CD14-positive monocyte (primary cell): ENCODE measurements around the gene BAD. TPM values are rescaled to one million over a fixed set of nuclear protein-coding genes. Genes with fewer than 3 reads are reported as not detected.

Experiments
- DNase-seq, 3 donors: peaks; one replicate each; pipeline ENCODE4 v3.0.0-alpha.2; 2011 to 2022
- H2AFZ ChIP-seq: 2 replicates; pipeline ENCODE4 v1.6.0; 2012; ENCODE audit warnings: mild to moderate bottlenecking, low read depth, low read length, inconsistent platforms; ENCODE audit not compliant: insufficient read depth, poor library complexity, severe bottlenecking
- H3K27ac ChIP-seq, 2 donors: 1 replicate in 1 of 2; 2 replicates in 1 of 2; pipeline ENCODE4 v1.5.1; 2012 to 2013; ENCODE audit warnings: low read length in 2 of 2, control low read depth in 1 of 2, inconsistent platforms in 1 of 2, low read depth in 1 of 2, mild to moderate bottlenecking in 1 of 2
- H3K27me3 ChIP-seq, 2 donors: one replicate each; pipeline versions ENCODE4 v1.6.0 to v1.6.1; 2011 to 2013; ENCODE audit warnings: low read length in 2 of 2; ENCODE audit not compliant: control insufficient read depth in 2 of 2, insufficient read depth in 2 of 2
- H3K36me3 ChIP-seq, 2 donors: replicated peaks in 1 of 2; 1 replicate in 1 of 2; 2 replicates in 1 of 2; pipeline versions ENCODE4 v1.5.1 to v1.6.1; 2012 to 2013; ENCODE audit warnings: low read length in 2 of 2, control low read depth in 1 of 2, inconsistent platforms in 1 of 2, mild to moderate bottlenecking in 1 of 2; ENCODE audit not compliant: insufficient read depth in 2 of 2, control insufficient read depth in 1 of 2
- H3K4me1 ChIP-seq, 2 donors: 1 replicate in 1 of 2; 2 replicates in 1 of 2; pipeline versions ENCODE4 v1.5.1 to v1.6.1; 2012 to 2013; ENCODE audit warnings: low read length in 2 of 2, control low read depth in 1 of 2, inconsistent platforms in 1 of 2, mild to moderate bottlenecking in 1 of 2, moderate library complexity in 1 of 2; ENCODE audit not compliant: insufficient read depth in 2 of 2, control insufficient read depth in 1 of 2
- H3K4me2 ChIP-seq: replicated peaks from 2 replicates; pipeline ENCODE3; 2012; ENCODE audit warnings: low read length, moderate library complexity, mild to moderate bottlenecking; ENCODE audit not compliant: poor library complexity, severe bottlenecking; ENCODE audit errors: extremely low read depth
- H3K4me3 ChIP-seq, 3 experiments: fragments of 200-600 bp in 1 of 3; sonication (generic) in 1 of 3; replicated peaks in 1 of 3; 1 replicate in 2 of 3; 2 replicates in 1 of 3; pipeline ENCODE4 v1.5.1; 2011 to 2013; ENCODE audit warnings: low read length in 3 of 3, mild to moderate bottlenecking in 3 of 3, control low read depth in 2 of 3, low read depth in 2 of 3, inconsistent platforms in 1 of 3, moderate library complexity in 1 of 3
- H3K79me2 ChIP-seq: 2 replicates; pipeline ENCODE4 v1.6.0; 2012; ENCODE audit warnings: mild to moderate bottlenecking, control low read depth, inconsistent platforms, low read length, moderate library complexity; ENCODE audit not compliant: insufficient read depth
- H3K9ac ChIP-seq: 2 replicates; pipeline ENCODE4 v1.6.0; 2017; ENCODE audit warnings: low read length, mild to moderate bottlenecking; ENCODE audit not compliant: insufficient read depth, poor library complexity, severe bottlenecking
- H3K9me3 ChIP-seq, 2 donors: replicated peaks in 1 of 2; 1 replicate in 1 of 2; 2 replicates in 1 of 2; pipeline versions ENCODE4 v1.5.1 to v1.6.1; 2012 to 2013; ENCODE audit warnings: low read length in 2 of 2, control low read depth in 1 of 2; ENCODE audit not compliant: control insufficient read depth in 1 of 2, insufficient read depth in 1 of 2
- H4K20me1 ChIP-seq: 2 replicates; pipeline ENCODE4 v1.6.0; 2012; ENCODE audit warnings: mild to moderate bottlenecking, low read length, control low read depth, moderate library complexity; ENCODE audit not compliant: insufficient read depth
- H3K27ac Mint-ChIP-seq, 7 donors: one replicate each; pipeline ENCODE4 v1.8.0; 2020; ENCODE audit warnings: mild to moderate bottlenecking in 7 of 7, mixed read lengths in 7 of 7, moderate library complexity in 6 of 7, inconsistent platforms in 2 of 7
- H3K27me3 Mint-ChIP-seq, 3 donors: one replicate each; pipeline ENCODE4 v1.8.0; 2021 to 2022; ENCODE audit warnings: low read depth in 3 of 3, mild to moderate bottlenecking in 3 of 3, mixed read lengths in 3 of 3, moderate library complexity in 3 of 3, inconsistent platforms in 1 of 3
- H3K36me3 Mint-ChIP-seq, 2 donors: one replicate each; pipeline ENCODE4 v1.8.0; 2020; ENCODE audit warnings: mixed read lengths in 2 of 2, inconsistent platforms in 1 of 2, mild to moderate bottlenecking in 1 of 2
- H3K4me1 Mint-ChIP-seq: one replicate; pipeline ENCODE4 v1.8.0; 2020; ENCODE audit warnings: mild to moderate bottlenecking, mixed read lengths
- H3K4me3 Mint-ChIP-seq, 2 donors: one replicate each; pipeline ENCODE4 v1.8.0; 2020; ENCODE audit warnings: mild to moderate bottlenecking in 2 of 2, mixed read lengths in 2 of 2, moderate library complexity in 1 of 2
- H3K9me3 Mint-ChIP-seq, 7 donors: one replicate each; pipeline ENCODE4 v1.8.0; 2020 to 2022; ENCODE audit warnings: mixed read lengths in 7 of 7, mild to moderate bottlenecking in 6 of 7, moderate library complexity in 6 of 7, inconsistent platforms in 2 of 7
- WGBS: methylation state at CpG from one replicate; pipeline ENCODE4 v1.1.5; 2013; ENCODE audit warnings: missing lambda C conversion rate; ENCODE audit not compliant: insufficient coverage; 5-methylcytosine and 5-hydroxymethylcytosine counted together
- intact Hi-C, 2 donors: fragments of 100-400 bp; cut with micrococcal nuclease; formaldehyde crosslinking; loops; one replicate each; pipeline versions ENCODE4 v1.15.0 to v1.15.1; 2023
- polyA plus RNA-seq, 3 donors: library from polyadenylated mRNA; depleted of rRNA in 1 of 3; unstranded in 2 of 3; stranded (reverse) in 1 of 3; fragments of 300-500 nt in 2 of 3; fragments of >200 nt in 1 of 3; fragmentation: Illumina TruSeq in 2 of 3; gene quantifications; 1 replicate in 2 of 3; 2 replicates in 1 of 3; pipeline ENCODE4 v1.2.3, GENCODE V29; 2012 to 2021
- TF ChIP-seq, protein P1 (sequence below): fragments of 200-600 bp; IDR thresholded peaks from one replicate; pipeline ENCODE4 v1.8.0; 2022; ENCODE audit warnings: antibody characterized with exemption, mild to moderate bottlenecking

BAD gene
- polyA plus RNA-seq, 3 donors, result 21.1 to 63.2 (median 48.7) TPM

DNA sequence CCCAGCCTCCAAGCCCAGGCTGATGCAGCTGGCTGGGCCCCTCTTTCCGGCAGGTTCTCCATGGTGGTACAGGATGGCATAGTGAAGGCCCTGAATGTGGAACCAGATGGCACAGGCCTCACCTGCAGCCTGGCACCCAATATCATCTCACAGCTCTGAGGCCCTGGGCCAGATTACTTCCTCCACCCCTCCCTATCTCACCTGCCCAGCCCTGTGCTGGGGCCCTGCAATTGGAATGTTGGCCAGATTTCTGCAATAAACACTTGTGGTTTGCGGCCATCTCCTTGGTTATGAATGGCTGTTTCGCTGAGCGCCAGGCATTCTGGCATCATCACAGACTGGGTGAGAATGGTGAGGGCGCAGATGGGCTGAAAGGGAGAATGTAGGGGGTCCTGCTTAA, 37.1 kb upstream of the BAD start:
- no peak overlapping the region for H3K4me2 ChIP-seq
- H2AFZ ChIP-seq, result no peak overlapping the region
- no peak for DNase-seq
- Mint-ChIP-seq H3K4me1 (peaks cover 21% of the 10 kb centered on the region), H3K4me3 (no peak overlapping the region), H3K36me3 (peaks cover 24 to 37% of the 10 kb centered on the region in 2 donors), H3K27ac (no peak overlapping the region), H3K27me3 (peaks cover 0 to 3% (median 0%) of the 10 kb centered on the region in 3 donors), H3K9me3 (no peaks in the 10 kb centered on the region)
- H3K27me3 ChIP-seq, result no peaks in the 10 kb centered on the region
- H3K36me3 ChIP-seq, result peaks cover 19 to 30% of the 10 kb centered on the region in 2 donors
- H3K79me2 ChIP-seq, result peaks cover 4% of the 10 kb centered on the region
- no peaks in the 10 kb centered on the region for H4K20me1 ChIP-seq
- H3K9me3 ChIP-seq, result no peaks in the 10 kb centered on the region
- H3K4me1 ChIP-seq, result peaks cover 22 to 30% of the 10 kb centered on the region in 2 donors
- no peak overlapping the region for H3K4me3 ChIP-seq
- H3K27ac ChIP-seq, result no peak overlapping the region
- WGBS, result 100% methylated on average over 4 of the region's 5 CpGs
- intact Hi-C loops, result no loop called here
- TF ChIP-seq, protein P1, sequence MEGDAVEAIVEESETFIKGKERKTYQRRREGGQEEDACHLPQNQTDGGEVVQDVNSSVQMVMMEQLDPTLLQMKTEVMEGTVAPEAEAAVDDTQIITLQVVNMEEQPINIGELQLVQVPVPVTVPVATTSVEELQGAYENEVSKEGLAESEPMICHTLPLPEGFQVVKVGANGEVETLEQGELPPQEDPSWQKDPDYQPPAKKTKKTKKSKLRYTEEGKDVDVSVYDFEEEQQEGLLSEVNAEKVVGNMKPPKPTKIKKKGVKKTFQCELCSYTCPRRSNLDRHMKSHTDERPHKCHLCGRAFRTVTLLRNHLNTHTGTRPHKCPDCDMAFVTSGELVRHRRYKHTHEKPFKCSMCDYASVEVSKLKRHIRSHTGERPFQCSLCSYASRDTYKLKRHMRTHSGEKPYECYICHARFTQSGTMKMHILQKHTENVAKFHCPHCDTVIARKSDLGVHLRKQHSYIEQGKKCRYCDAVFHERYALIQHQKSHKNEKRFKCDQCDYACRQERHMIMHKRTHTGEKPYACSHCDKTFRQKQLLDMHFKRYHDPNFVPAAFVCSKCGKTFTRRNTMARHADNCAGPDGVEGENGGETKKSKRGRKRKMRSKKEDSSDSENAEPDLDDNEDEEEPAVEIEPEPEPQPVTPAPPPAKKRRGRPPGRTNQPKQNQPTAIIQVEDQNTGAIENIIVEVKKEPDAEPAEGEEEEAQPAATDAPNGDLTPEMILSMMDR, result no peak
- H3K9ac ChIP-seq, result no peak overlapping the region

DNA sequence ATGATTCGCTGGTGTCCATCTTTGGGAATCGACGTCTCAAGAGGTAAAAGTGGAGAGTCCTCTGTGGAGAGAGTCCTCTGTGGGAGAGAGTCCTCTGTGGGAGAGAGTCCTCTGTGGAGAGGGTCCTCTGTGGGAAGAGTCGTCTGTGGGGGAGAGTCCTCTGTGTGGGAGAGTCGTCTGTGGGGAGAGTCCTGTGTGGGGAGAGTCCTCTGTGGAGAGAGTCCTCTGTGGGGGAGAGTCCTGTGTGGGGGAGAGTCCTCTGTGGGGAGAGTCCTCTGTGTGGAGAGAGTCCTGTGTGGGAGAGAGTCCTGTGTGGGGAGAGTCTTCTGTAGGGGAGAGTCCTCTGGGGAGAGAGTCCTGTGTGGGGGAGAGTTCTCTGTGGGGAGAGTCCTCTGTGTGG, 36.6 kb upstream of the BAD start:
- WGBS, result 82% methylated on average over 2 of the region's 5 CpGs
- Histone ChIP-seq H3K4me2 (no peak overlapping the region), H3K9ac (no peak overlapping the region), H2AFZ (no peak overlapping the region), H3K36me3 (peaks cover 21 to 33% of the 10 kb centered on the region in 2 donors), H3K27ac (no peak overlapping the region), H3K9me3 (no peaks in the 10 kb centered on the region), H3K79me2 (peaks cover 4% of the 10 kb centered on the region), H3K4me3 (no peak overlapping the region), H3K4me1 (peaks cover 27 to 35% of the 10 kb centered on the region in 2 donors), H4K20me1 (peaks cover 5% of the 10 kb centered on the region), H3K27me3 (no peaks in the 10 kb centered on the region)
- TF ChIP-seq, protein P1, result no peak
- DNase-seq, result no peak
- Mint-ChIP-seq H3K4me3 (no peak overlapping the region), H3K27ac (peak overlapping the region in 2 of 7 donors; percentile 47 to 79), H3K27me3 (peaks cover 0 to 1% (median 0%) of the 10 kb centered on the region in 3 donors), H3K4me1 (peaks cover 26% of the 10 kb centered on the region), H3K36me3 (peaks cover 24 to 40% of the 10 kb centered on the region in 2 donors), H3K9me3 (no peaks in the 10 kb centered on the region)
- intact Hi-C loops, result no loop called here
